Middle frontal gyrus (tissue), 1 donor: ENCODE measurements around the gene ARFIP2.

Source experiments
- DNase-seq: peaks from one replicate; pipeline ENCODE4 v3.0.0-alpha.2; 2015; ENCODE audit warnings: low spot score; ENCODE audit errors: extremely low spot score

Gene ARFIP2

DNA sequence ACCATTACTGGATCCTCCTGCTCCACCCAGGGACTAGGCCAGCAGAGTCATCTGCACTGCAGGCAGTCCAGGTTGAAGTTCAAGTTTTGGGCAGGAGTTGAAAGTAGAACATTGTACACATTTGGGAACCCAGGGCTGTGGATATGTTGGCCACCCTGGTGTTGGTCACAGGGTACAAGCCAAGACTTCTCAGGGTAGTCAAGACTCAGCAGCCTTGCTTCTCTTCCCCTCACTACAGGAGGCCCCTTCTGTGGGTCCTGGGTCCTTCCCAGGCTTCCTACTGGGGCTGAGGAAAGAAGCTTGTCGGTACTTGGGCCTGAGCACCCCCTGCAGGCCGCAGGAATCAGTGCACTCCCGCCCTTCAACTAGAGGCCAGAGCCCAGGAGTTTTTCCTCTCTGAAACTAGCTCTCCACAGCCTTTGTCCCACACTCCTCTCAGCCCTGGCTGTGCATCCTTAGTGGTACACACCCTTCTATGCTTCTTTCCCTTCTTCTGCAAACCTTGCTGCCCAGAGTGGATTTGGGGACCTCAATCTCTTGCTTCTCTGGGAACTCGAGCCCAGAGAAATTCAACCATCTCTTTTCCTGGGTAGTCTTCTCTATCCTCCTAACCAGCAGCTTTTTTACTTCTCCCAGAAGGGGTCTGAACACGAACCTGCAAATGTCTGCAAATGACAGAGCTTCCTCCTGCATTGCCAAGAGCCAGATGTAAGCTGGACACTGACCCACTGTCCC lies 37.7 kb downstream of the ARFIP2 start:
- peak; percentile 17 for DNase-seq

DNA sequence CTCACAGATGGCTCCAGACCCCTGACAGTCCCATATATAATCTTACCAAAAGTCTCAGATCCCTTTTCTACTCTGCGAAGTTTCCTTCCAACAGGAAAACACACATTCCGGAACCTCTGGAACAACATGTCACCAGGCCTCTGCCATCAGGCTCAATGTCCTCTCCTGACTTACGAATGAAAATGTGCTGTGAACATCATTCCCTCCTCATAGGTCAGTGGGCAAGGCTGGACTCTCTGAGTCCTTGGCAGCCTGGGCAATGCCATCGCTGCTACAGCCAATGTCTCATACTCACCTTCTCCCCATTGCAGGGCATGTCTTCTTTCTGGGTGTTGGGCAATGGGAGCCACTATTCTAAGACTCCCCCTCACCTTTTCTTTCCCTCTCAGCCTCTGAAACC lies 38.7 kb downstream of the ARFIP2 start:
- DNase-seq, result no peak

DNA sequence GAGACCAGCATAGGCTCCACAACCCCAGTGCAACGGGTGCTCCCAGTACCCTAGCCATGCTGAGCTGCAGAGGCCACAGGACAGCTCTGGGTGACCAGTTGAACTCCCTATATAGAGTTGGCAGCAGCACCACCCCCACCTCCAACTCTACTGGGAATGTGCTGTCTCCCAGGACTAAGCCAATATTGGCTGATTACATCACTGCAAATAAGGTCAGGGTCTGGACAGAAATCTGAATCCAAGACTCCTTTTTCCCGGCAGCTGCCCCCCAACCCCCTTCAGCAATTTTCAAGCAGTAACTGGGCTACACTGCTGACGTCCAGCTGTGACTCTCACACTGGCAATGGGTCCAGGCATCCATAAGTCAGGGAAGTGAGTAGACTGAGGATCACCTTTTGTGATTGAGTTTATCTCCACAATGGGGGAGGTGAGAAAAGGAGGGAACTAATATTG lies 40.2 kb downstream of the ARFIP2 start, which contains the start of gene HPX:
HPX (minus strand) TSS at position 82 of the 453 bp plus-strand sequence; CDS start at position 58, 24 bp downstream.
- no peak for DNase-seq

DNA sequence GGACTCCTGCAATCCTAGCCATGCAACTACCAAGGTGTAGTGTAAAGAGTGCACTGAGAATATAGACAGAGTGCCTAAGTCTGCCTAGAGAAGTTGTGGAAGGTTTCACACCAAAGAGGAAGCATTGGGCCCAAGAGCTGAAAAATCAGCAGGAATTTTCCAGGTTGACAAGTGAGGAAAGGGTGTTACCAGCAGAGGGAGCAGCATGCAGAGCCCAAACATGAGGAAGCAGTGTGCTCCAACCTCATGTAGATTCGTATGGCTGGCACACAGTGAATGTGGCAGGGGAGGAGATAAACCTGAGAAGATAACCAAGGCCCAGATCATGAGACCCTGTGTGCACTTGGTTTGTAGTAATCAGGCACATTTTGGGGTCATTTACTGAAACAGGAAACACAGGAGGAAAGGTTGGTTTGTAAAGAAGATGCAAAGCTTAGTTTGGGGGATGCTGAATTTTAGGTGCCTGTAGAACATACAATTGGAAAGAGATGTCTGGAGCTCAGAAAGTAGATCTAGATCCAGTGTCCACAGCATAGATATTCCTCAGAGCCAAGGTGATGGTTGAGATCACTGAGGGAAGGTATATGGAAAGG lies 42.1 kb downstream of the ARFIP2 start:
- peak; percentile 22 for DNase-seq

DNA sequence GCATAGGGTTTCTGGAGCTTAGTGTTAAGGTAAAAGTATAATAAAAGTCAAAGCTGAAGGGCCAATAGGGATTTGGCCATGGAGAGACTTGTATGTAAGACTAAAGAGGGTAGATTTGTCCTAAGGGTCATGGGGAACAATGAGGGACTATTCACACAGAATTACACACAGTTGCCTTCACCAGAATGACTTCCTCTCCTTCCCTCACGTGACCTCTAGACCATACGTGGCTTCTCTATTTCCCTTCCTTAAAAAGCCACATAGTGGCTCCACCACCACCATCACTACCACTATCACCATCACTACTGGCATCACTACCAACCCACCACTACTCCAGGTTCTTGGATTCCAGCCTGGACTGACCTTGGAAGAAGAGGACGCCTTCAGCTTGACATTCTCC lies 43.1 kb downstream of the ARFIP2 start:
- DNase-seq, result no peak

DNA sequence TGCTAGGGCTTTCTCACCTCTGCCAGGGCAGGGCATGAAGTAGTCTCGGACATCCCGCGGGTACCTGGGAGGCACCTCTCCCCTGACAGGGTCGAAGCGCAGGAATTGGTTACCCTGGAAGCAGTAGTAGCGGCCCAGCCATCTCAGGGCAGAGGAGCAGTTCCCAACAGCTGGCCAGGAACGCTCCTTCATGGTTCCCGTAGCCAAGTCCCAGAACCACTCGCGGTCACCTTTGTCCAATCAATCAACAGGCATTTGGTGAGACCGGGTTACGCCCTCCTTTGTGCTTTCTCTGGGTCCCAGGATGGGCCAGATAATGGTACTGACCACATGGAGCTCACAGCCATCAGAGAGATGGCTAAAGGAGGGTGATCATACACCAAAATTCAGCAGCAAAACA lies 43.7 kb downstream of the ARFIP2 start:
- DNase-seq, result no peak

DNA sequence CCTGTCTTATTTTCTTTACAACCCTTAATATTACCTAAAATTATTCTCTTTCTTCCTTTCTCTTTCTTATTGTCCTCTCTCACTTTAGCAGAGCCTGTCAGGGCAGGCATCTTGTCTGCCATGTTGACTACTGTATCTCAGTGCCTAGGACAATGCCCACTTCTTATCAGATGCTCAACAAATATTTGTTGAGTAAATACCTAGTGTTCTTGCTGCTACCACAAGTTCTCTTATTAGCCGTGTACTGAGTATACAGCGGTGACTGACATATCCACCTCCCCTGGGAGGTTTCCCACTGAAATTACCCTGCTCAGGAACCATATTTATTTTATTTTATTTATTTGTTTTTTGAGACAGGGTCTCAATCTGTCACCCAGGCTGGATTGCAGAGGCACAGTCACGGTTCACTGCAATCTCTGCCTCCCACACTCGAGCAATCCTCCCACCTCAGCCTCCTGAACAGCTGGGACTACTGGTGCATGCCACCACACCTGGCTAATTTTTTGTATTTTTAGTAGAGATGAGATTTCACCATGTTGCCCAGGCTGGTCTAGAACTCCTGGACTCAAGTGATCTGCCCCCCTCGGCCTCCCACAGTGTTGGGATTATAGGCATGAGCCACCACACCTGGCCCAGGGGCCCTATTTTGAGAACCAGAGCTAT lies 47.0 kb downstream of the ARFIP2 start:
- no peak for DNase-seq

DNA sequence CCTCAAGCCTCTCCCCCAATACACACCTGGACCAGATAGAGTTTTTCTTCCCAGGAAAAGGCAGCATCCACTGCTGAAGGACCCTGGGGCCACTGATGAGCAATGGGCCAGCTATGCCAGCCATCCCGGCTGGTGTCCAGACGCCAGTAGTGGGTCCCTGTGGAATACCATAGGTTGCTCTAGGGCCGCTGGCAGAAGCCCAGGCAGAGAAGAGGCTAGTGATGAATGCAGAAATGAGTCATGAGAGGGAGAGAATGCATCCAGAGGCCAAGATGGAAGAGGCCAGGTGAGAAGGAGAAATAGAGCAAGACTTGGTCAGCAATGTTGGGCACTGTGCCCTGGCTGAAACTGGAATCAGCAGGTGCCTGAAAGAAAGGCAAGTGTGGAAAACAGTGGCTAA lies 49.3 kb downstream of the ARFIP2 start:
- no peak for DNase-seq

DNA sequence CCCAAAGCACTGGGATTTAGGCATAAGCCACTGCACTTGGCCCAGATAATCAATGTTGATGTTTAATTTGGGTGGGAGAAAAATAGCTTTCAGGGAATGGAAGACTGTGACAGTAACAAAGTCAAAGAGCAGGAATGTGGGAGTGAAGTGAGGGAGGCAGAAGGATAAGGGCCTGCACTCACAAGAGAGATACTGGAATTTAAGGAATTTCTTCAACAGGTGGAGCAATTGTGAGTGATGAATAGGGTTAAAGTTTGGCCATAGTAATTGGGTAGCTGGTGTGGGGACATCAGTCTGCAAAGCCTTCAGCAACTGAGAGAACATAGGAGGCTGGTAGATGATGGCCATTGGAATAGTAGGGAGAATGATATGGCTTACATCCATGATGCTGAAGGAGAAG lies 53.6 kb downstream of the ARFIP2 start:
- DNase-seq, result no peak
